AG09309 (cell line): ENCODE data around the gene SYT5.

Source experiments
- DNase-seq: peaks from one replicate; pipeline ENCODE4 v3.0.0-alpha.2; 2010; ENCODE audit warnings: low read depth
- H3K4me3 ChIP-seq: 2 replicates; pipeline ENCODE4 v1.5.1; 2011; ENCODE audit warnings: mild to moderate bottlenecking, low read depth, low read length, moderate library complexity; ENCODE audit not compliant: control insufficient read depth
- TF ChIP-seq, protein P1 (sequence below): IDR thresholded peaks from 2 replicates; pipeline ENCODE4 v1.5.1; 2011; ENCODE audit warnings: mild to moderate bottlenecking, low read depth, low read length, inconsistent platforms; ENCODE audit not compliant: insufficient read depth, control insufficient read depth; ENCODE audit errors: missing control alignments

SYT5 gene

DNA sequence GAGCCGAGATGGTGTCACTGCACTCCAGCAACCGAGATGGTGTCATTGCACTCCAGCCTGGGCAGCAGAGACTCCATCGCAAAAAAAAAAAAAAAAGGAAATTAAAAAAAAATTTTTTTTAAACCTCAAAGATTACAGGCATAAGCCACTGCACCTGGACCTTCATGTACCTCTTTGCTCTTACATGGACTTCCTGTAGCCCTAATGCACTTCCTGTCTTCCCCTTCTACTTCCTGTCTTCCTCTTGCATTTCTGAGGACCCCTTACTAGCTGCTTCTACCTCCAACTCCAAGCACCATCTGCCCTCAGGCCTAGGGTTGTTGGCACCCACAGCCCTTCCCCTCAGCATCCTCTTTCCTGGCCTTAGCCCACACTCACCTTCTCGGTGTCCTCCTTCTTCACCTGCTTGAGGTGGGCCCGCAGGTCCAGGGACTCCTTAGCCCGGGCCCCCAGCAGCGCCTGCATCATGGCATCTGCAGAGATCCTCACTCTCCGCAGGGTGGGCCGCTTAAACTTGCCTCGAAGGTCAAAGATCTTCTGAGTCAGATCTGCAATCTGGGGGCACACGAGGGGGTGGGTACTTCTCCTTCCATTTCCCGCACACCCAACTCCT is 26.3 kb downstream of the SYT5 start:
- TF ChIP-seq, protein P1, sequence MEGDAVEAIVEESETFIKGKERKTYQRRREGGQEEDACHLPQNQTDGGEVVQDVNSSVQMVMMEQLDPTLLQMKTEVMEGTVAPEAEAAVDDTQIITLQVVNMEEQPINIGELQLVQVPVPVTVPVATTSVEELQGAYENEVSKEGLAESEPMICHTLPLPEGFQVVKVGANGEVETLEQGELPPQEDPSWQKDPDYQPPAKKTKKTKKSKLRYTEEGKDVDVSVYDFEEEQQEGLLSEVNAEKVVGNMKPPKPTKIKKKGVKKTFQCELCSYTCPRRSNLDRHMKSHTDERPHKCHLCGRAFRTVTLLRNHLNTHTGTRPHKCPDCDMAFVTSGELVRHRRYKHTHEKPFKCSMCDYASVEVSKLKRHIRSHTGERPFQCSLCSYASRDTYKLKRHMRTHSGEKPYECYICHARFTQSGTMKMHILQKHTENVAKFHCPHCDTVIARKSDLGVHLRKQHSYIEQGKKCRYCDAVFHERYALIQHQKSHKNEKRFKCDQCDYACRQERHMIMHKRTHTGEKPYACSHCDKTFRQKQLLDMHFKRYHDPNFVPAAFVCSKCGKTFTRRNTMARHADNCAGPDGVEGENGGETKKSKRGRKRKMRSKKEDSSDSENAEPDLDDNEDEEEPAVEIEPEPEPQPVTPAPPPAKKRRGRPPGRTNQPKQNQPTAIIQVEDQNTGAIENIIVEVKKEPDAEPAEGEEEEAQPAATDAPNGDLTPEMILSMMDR: no peak
- no peak overlapping the region for H3K4me3 ChIP-seq
- no peak for DNase-seq

DNA sequence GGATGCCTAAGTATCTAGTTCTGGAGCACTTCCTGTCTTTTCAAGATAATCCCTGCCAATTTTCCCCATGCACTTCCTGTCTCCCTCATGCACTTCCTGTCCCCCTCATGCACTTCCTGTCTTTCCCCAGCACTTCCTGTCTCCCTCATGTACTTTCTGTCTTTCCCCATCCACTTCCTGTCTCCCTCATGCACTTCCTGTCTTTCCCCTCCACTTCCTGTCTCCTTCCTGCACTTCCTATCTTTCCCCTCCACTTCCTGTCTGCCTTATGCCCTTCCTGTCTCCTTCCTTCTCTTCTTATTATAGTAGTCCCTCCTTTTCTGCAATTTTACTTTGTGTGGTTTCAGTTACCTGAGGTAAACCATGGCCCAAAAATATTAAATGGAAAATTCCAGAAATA is 28.1 kb downstream of the SYT5 start:
- DNase-seq: no peak
- no peak overlapping the region for H3K4me3 ChIP-seq
- TF ChIP-seq, protein P1: no peak

DNA sequence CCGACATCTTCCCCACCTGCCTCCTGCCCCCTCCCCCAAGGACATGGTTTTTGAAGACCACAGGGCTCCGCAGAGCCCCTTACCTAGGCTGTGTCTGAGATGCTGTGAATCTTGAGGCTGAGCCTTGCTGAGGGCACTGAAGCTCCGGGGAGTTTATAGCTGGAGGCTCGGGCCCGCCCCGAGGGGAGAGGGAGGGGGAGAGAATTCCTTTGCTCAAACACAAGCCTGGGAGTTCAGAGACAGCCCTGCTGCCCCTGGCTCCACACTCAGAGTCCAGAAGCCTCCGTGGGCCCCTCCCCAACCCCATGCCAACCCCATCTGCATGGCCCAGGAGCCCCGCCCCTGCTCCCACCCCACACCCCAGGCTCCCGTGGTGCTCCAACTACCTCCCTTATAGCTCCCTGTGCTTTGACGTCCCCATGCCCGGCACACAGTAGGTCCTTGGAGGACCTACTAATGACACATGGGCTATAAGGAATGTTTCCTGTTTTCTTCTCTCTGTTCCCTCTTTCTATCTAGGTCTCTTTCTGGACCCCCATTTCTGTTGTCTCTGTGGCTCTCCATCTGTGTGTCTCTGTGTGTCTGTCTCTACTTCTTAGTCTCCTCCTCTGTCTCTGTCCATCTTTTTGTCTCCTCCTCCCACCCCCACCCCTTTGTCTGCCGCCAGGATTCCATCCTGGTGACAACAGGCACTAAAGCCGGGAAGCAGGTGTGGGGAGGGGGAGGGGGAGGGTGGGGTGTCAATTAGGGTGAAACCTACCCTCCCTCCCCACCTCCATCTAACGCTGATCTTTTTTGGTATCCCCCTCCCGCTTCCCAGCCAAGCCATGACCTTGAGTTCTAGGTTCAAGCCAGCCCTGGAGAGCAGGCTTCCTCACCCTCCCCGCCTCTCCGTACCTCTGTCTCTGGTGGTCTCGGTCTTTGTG is 30.7 kb downstream of the SYT5 start, which contains the start of gene TNNT1:
Gene TNNT1, minus strand, starts transcription at position 129 of the 926 bp plus-strand sequence. CDS start 2,049 bp downstream, outside the sequence.
- H3K4me3 ChIP-seq: no peak within 1 kb of the TSS
- TF ChIP-seq, protein P1: no peak
- DNase-seq: no peak

DNA sequence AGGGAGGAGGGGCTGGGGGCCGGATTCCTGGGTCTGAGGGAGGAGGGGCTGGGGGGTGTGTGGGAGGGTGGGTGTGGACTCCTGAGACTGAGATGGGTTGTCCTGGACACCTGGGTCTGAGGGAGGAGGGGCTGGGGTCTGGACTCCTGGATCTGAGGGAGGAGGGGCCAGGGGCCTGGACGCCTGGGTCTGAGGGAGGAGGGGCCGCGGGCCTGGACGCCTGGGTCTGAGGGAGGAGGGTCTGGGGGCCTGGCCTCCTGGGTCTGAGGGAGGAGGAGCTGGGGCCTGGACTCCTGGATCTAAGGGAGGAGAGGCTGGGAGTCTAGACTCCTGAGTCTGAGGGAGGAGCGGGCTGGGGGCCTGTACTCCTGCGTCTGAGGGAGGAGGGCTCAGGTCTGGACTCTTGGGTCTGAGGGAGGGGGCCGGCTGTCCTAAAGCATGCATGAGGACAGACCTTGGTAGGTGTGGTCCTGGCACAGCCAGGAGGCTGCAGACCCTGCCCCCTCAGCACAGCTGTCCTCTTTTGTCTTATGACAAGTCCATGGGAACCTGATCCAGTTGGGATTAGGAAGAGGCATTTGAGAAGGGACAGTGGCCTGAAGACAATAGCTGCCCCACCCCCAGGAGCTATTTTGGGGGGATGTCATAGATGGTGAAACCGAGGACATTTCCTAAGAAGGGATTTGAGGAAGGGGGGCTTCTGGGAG is 32.4 kb downstream of the SYT5 start:
- DNase-seq: no peak
- TF ChIP-seq, protein P1: no peak
- no peak overlapping the region for H3K4me3 ChIP-seq

DNA sequence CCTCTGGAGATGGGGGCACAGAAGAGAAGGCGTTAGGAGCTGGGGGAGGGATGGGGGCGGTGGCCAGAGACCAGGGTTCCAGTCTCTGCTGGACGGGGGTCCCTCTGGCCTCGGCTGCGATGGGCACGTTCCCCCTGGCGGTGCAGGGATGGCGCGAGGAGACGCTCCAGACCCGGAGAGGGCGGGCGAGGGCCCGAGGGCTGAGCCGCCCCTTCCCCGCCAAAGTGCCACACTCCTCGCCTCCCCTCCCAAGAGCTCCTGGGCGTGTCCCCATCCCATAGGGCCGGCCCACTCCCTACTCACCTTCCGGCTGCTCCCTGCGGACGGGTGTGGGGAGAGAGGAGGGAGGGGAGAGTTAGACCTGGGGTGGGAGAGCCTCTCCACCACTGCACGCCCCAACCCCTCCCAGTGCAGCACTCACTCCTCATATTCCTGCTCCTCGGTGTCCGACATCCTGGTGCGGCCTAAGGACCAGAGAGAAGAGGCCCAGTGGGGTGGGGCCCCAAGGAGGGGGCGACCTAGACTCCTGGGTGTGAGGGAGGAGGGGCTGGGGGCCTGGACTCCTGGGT is 33.3 kb downstream of the SYT5 start:
- DNase-seq: no peak
- TF ChIP-seq, protein P1: no peak
- H3K4me3 ChIP-seq: no peak overlapping the region

DNA sequence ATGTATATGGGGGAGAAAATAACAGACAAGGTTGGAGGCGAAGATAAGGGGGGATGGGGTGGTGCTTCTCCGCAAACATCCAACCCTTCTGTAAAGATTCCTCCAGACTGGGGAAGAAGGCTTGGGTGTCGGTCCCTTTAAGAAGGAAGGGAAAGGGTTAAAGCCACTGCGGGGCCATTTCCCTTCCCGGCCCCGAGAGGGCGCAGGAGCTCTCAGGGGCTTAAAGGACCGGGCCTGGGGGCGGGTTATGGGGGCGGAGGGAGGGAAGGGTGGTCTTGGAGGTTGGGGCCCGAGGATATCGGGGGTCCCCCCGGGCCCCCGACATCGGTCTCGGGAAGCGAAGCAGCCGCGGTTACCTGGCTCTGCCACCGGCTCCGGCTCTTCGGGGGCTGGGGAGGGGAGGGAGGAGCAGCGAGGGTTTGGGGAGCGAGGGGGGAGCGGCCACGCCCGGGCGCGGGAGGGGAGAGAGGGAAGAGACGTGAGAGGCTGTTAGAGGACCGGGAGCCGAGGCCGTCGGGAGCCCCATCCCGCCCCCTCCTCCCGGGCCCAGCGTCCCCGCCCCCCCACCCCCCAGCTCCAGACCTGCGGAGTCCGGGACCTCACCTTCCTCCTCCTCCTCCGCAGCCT is 33.9 kb downstream of the SYT5 start:
- TF ChIP-seq, protein P1: peak; percentile 58
- H3K4me3 ChIP-seq: no peak overlapping the region
- no peak for DNase-seq
